HL-60 (cell line): Measurements from ENCODE around the gene ZER1.

Source experiments
- DNase-seq, 2 experiments: peaks; one replicate each; pipeline ENCODE4 v3.0.0-alpha.2; 2010 to 2020; ENCODE audit warnings: low read depth in 1 of 2, low spot score in 1 of 2
- H3K27ac ChIP-seq: fragments of 250-450 bp; sonication (Bioruptor Pico); replicated peaks from 2 replicates; pipeline ENCODE4 v1.5.1; 2020; ENCODE audit warnings: mild to moderate bottlenecking, moderate library complexity
- H3K27me3 ChIP-seq: fragments of 250-450 bp; sonication (Bioruptor Pico); 2 replicates; pipeline ENCODE4 v1.5.1; 2021; ENCODE audit warnings: mild to moderate bottlenecking, moderate library complexity; ENCODE audit not compliant: insufficient read depth, poor library complexity, severe bottlenecking
- H3K4me3 ChIP-seq: replicated peaks from 2 replicates; pipeline ENCODE4 v1.5.1; 2011; ENCODE audit warnings: mild to moderate bottlenecking, control low read depth, low read length; ENCODE audit not compliant: insufficient read depth
- GABPA ChIP-seq: IDR thresholded peaks from 2 replicates; pipeline ENCODE4 v1.6.1; 2012; ENCODE audit warnings: low read depth
- POLR2AphosphoS5 ChIP-seq: IDR thresholded peaks from 2 replicates; pipeline ENCODE4 v1.6.1; 2012; ENCODE audit warnings: low read depth
- REST ChIP-seq: IDR thresholded peaks from 2 replicates; pipeline ENCODE4 v1.6.1; 2012; ENCODE audit warnings: low read depth; ENCODE audit not compliant: insufficient replicate concordance
- SPI1 ChIP-seq: IDR thresholded peaks from 2 replicates; pipeline ENCODE4 v1.6.1; 2012; ENCODE audit warnings: low read depth, mild to moderate bottlenecking, borderline replicate concordance
- TF ChIP-seq, protein P1 (sequence below): IDR thresholded peaks from one replicate; pipeline ENCODE4 v1.5.1; 2011; ENCODE audit warnings: low read length, control low read depth, inconsistent platforms; ENCODE audit not compliant: insufficient read depth

Gene ZER1

DNA sequence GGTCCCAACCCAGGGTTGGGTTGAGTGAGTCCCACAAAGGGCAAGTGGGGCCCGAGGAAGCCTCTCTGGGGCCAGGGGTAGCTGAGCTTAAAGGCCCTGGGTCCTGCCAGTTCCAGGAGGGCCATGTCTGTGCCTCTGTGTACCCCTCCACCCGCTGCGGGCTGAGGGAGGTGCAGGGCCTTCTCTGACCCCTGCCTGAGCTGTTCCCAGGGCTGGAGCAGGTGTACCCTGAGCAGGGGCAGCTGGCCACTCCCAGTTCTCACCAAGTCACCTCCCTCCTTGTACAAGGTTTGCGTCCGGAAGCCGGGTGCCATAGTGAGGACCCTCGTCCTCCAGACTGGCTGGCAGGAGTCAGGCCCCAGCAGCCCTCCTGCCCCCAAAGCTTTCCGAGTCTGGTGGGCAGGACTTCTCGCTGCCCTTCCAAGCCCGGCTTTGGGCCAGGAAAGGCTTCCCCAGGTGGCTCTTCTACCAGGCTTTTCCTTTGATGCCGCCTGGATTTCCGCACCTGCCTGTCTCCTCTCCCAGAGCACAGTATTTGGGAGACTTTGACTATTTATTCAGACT is 37.4 kb upstream of the ZER1 start:
- no peaks in the 10 kb centered on the region for H3K27me3 ChIP-seq
- no peak overlapping the region for H3K4me3 ChIP-seq
- no peak overlapping the region for H3K27ac ChIP-seq
- DNase-seq, result no peak
- TF ChIP-seq POLR2AphosphoS5 (no peak), REST (no peak), GABPA (no peak), SPI1 (no peak)
- TF ChIP-seq, protein P1, sequence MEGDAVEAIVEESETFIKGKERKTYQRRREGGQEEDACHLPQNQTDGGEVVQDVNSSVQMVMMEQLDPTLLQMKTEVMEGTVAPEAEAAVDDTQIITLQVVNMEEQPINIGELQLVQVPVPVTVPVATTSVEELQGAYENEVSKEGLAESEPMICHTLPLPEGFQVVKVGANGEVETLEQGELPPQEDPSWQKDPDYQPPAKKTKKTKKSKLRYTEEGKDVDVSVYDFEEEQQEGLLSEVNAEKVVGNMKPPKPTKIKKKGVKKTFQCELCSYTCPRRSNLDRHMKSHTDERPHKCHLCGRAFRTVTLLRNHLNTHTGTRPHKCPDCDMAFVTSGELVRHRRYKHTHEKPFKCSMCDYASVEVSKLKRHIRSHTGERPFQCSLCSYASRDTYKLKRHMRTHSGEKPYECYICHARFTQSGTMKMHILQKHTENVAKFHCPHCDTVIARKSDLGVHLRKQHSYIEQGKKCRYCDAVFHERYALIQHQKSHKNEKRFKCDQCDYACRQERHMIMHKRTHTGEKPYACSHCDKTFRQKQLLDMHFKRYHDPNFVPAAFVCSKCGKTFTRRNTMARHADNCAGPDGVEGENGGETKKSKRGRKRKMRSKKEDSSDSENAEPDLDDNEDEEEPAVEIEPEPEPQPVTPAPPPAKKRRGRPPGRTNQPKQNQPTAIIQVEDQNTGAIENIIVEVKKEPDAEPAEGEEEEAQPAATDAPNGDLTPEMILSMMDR, result no peak

DNA sequence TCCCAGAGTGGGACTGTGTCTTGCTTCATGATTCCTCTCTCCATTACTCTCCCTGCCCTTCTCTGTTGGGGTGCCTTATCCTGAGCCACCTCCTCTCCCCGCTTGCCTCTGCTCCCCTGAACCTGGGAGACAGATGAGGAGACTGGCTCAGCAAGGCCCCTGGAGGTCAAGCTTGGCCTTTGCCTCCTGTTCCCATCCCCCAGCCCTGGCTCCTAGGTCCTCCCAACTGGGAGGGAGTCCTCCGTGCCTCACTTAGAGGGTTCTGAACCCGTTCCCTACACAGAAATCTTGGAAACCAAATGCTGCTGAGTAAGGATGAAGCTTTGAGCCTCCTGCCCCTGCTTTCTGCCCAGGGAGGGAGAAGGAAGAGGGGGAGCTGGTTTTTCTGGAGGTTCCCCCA is 36.8 kb upstream of the ZER1 start:
- TF ChIP-seq POLR2AphosphoS5, result no peak
- TF ChIP-seq REST, result no peak
- TF ChIP-seq, protein P1, result no peak
- TF ChIP-seq SPI1, result no peak
- TF ChIP-seq GABPA, result no peak
- no peak for DNase-seq
- Histone ChIP-seq H3K27ac (no peak overlapping the region), H3K4me3 (no peak overlapping the region), H3K27me3 (no peaks in the 10 kb centered on the region)

- Histone ChIP-seq H3K4me3 (no peak overlapping the region), H3K27ac (no peak overlapping the region), H3K27me3 (no peaks in the 10 kb centered on the region)
- TF ChIP-seq POLR2AphosphoS5 (no peak), REST (no peak), GABPA (no peak), SPI1 (no peak)
- TF ChIP-seq, protein P1, result no peak
- DNase-seq, result no peak
Observed at GRCh38 chr9:128807827-128808226, 36.1 kb upstream of the ZER1 start.
